Inferior parietal cortex (tissue), 1 donor: Measurements from ENCODE around the gene PARD3B.

Source experiments
- DNase-seq: peaks from one replicate; pipeline ENCODE4 v3.0.0-alpha.2; 2016; ENCODE audit errors: extremely low spot score

Gene PARD3B

GRCh38 chr2:204948024-204948763 is 402.9 kb downstream of the PARD3B start:
- no peak for DNase-seq

GRCh38 chr2:204948822-204949221 is 403.5 kb downstream of the PARD3B start:
- no peak for DNase-seq

- DNase-seq: no peak
These were observed 405.5 kb downstream of the PARD3B start for GRCh38 chr2:204950695-204951346.

- no peak for DNase-seq
These were observed 413.1 kb downstream of the PARD3B start for GRCh38 chr2:204958371-204958770.

- DNase-seq: no peak
These were observed 419.1 kb downstream of the PARD3B start for GRCh38 chr2:204964414-204964813.

- no peak for DNase-seq
These were observed 421.0 kb downstream of the PARD3B start for GRCh38 chr2:204966245-204966644.

- DNase-seq: no peak
These were observed 422.1 kb downstream of the PARD3B start for GRCh38 chr2:204967199-204967960.

- no peak for DNase-seq
These were observed 426.1 kb downstream of the PARD3B start for GRCh38 chr2:204971206-204971907.

- no peak for DNase-seq
These were observed 426.9 kb downstream of the PARD3B start for GRCh38 chr2:204972161-204972560.

- no peak for DNase-seq
These were observed 427.5 kb downstream of the PARD3B start for GRCh38 chr2:204972606-204973336.

- DNase-seq: no peak
These were observed 428.3 kb downstream of the PARD3B start for GRCh38 chr2:204973616-204974015.

- no peak for DNase-seq
These were observed 429.2 kb downstream of the PARD3B start for GRCh38 chr2:204974487-204974886.

- DNase-seq: no peak
These were observed 432.6 kb downstream of the PARD3B start for GRCh38 chr2:204977914-204978313.

- DNase-seq: no peak
These were observed 437.0 kb downstream of the PARD3B start for GRCh38 chr2:204982303-204982702.

- DNase-seq: no peak
These were observed 439.2 kb downstream of the PARD3B start for GRCh38 chr2:204984518-204984917.

- DNase-seq: no peak
These were observed 441.4 kb downstream of the PARD3B start for GRCh38 chr2:204986641-204987040.

- DNase-seq: no peak
These were observed 443.6 kb downstream of the PARD3B start for GRCh38 chr2:204988836-204989235.

- no peak for DNase-seq
These were observed 444.6 kb downstream of the PARD3B start for GRCh38 chr2:204989877-204990276.

- DNase-seq: no peak
These were observed 456.2 kb downstream of the PARD3B start for GRCh38 chr2:205001300-205001966.

- DNase-seq: no peak
These were observed 457.1 kb downstream of the PARD3B start for GRCh38 chr2:205002390-205002789.

- DNase-seq: no peak
These were observed 458.0 kb downstream of the PARD3B start for GRCh38 chr2:205003288-205003687.
